ENCODE results near the gene PDE8A.

Gene PDE8A

GRCh38 chr15:85104584-85104983, 122.9 kb downstream of the PDE8A start:
- DNase-seq (ENCODE audit: low spot score), result no peak
- no peak for TF ChIP-seq CTCF (IDR thresholded peaks at IDR 0.05; ENCODE audit: extremely low read depth, missing control alignments)

GRCh38 chr15:85108136-85108535, 126.5 kb downstream of the PDE8A start:
- no peak for TF ChIP-seq CTCF (IDR thresholded peaks at IDR 0.05; ENCODE audit: extremely low read depth, missing control alignments)
- DNase-seq (ENCODE audit: low spot score), result no peak

- no peak for DNase-seq (ENCODE audit: low spot score)
- TF ChIP-seq CTCF (IDR thresholded peaks at IDR 0.05; ENCODE audit: extremely low read depth, missing control alignments), result no peak
Measured at GRCh38 chr15:85109333-85109732, 127.7 kb downstream of the PDE8A start.

- DNase-seq (ENCODE audit: low spot score), result no peak
- no peak for TF ChIP-seq CTCF (IDR thresholded peaks at IDR 0.05; ENCODE audit: extremely low read depth, missing control alignments)
Measured at GRCh38 chr15:85112997-85113396, 131.3 kb downstream of the PDE8A start.

- no peak for TF ChIP-seq CTCF (IDR thresholded peaks at IDR 0.05; ENCODE audit: extremely low read depth, missing control alignments)
- DNase-seq (ENCODE audit: low spot score), result no peak
Measured at GRCh38 chr15:85114886-85115285, 133.2 kb downstream of the PDE8A start.

- DNase-seq (ENCODE audit: low spot score), result no peak
- no peak for TF ChIP-seq CTCF (IDR thresholded peaks at IDR 0.05; ENCODE audit: extremely low read depth, missing control alignments)
Measured at GRCh38 chr15:85116066-85116465, 134.4 kb downstream of the PDE8A start.

- DNase-seq (ENCODE audit: low spot score), result no peak
- no peak for TF ChIP-seq CTCF (IDR thresholded peaks at IDR 0.05; ENCODE audit: extremely low read depth, missing control alignments)
Measured at GRCh38 chr15:85116494-85116893, 134.8 kb downstream of the PDE8A start.

All from GM20000 (cell line).